ENCODE data around the gene PRDM16. TPM values are rescaled to one million over a fixed set of nuclear protein-coding genes. Genes with fewer than 3 reads are reported as not detected.

Gene PRDM16
- total and polyA plus RNA-seq, 2 of the 4 experiments (the other 2 are of a cell fraction), result 0.02 TPM; not detected in 1

DNA sequence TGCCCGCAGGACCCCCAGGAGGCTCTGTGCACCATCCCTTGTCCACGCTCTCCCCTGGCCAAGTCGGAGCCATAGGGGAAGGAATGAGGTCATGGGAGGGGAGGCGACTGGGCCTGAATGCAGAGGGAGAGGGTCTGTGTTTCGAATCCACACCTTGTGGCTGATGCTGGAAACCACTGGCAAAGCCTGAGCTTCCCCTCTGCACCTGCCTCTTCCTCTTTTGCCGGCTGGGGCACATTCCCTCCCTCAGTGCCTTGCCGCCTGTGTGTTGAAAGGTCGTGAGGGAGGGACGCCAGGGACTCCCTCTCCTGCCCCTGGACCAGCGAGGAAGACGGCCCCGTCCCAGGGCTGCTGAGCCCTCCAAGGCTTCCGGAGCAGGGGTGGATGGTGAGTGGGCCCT, 27.3 kb downstream of the PRDM16 start:
- Histone ChIP-seq H2BK15ac (ENCODE audit: low read depth, low read length) (no peak overlapping the region), H3K27me3 (ENCODE audit: control insufficient read depth, insufficient read depth, low read length) (no peaks in the 10 kb centered on the region), H3K4me2 (ENCODE audit: low read depth, low read length) (no peak overlapping the region), H3K79me1 (ENCODE audit: low read depth in 1 of 2, low read length in 2 of 2) (no peaks in the 10 kb centered on the region), H3K9me1 (ENCODE audit: insufficient read depth, low read length) (no peaks in the 10 kb centered on the region), H3K27ac (ENCODE audit: insufficient read depth, low read length) (no peak overlapping the region), H2BK5ac (ENCODE audit: low read depth, low read length, poor library complexity, severe bottlenecking) (no peak overlapping the region), H4K5ac (ENCODE audit: low read depth, low read length) (no peak overlapping the region), H3K4me1 (ENCODE audit: control insufficient read depth, insufficient read depth, low read length) (no peaks in the 10 kb centered on the region), H2BK20ac (ENCODE audit: low read depth, low read length) (no peak overlapping the region), H4K20me1 (ENCODE audit: insufficient read depth, low read length) (no peaks in the 10 kb centered on the region), H3K23ac (ENCODE audit: low read depth, low read length) (no peak overlapping the region), H4K8ac (ENCODE audit: low read depth in 2 of 2, low read length in 2 of 2) (no peak overlapping the region), H2AFZ (replicated peaks; ENCODE audit: low read length, poor library complexity) (no peak overlapping the region), H2AK9ac (replicated peaks; ENCODE audit: low read depth, low read length, poor library complexity) (no peak overlapping the region), H3K14ac (replicated peaks; ENCODE audit: low read depth, low read length) (no peak overlapping the region), H3K56ac (ENCODE audit: extremely low read depth, insufficient read depth, low read length) (no peak overlapping the region), H3K18ac (ENCODE audit: low read depth, low read length) (no peak overlapping the region), H3K9me3 (ENCODE audit: control insufficient read depth, insufficient read depth, low read length) (peaks cover 3% of the 10 kb centered on the region; the same call in 1 of the 2 replicates), H3K9ac (ENCODE audit: low read depth, low read length) (no peak overlapping the region), H4K91ac (ENCODE audit: insufficient read depth, low read depth, low read length) (no peak overlapping the region), H2BK120ac (ENCODE audit: low read depth, low read length) (no peak overlapping the region), H3K4me3 (ENCODE audit: insufficient read depth, low read depth, low read length) (no peak overlapping the region), H2AK5ac (ENCODE audit: low read depth, low read length) (no peak overlapping the region), H3K4ac (ENCODE audit: low read depth, low read length) (no peak overlapping the region), H3K36me3 (ENCODE audit: control insufficient read depth, insufficient read depth, low read length) (no peaks in the 10 kb centered on the region)
- TF ChIP-seq CHD1 (IDR thresholded peaks at IDR 0.05; ENCODE audit: low read depth, low read length) (no peak), BHLHE40 (IDR thresholded peaks at IDR 0.05; ENCODE audit: low read depth, low read length) (no peak)
- TF ChIP-seq, protein P1, sequence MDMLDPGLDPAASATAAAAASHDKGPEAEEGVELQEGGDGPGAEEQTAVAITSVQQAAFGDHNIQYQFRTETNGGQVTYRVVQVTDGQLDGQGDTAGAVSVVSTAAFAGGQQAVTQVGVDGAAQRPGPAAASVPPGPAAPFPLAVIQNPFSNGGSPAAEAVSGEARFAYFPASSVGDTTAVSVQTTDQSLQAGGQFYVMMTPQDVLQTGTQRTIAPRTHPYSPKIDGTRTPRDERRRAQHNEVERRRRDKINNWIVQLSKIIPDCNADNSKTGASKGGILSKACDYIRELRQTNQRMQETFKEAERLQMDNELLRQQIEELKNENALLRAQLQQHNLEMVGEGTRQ (IDR thresholded peaks at IDR 0.05; ENCODE audit: low read depth, low read length), result no peak
- ChIA-PET CTCF (no interaction called here), POLR2A (ENCODE audit: unreplicated experiment) (no interaction called here)
- BruUV-seq (replicated peaks), result no TSS peak
- no peak for ATAC-seq (ENCODE audit: low read depth)
- no CpG with 5 or more reads among the region's 13 CpGs for WGBS, 2 experiments (ENCODE audit: extremely low coverage in 2 of 2, insufficient read length in 1 of 2)
- intact Hi-C loops (cut with micrococcal nuclease) (no loop called here), dilution Hi-C loops (cut with HindIII; ENCODE audit: low sequenced_read_pairs, unreplicated experiment) (no loop called here), in situ Hi-C loops (cut with MboI; ENCODE audit: low sequenced_read_pairs) (no loop called here)
- DNase-seq, result no peak
